Effector memory CD4-positive, alpha-beta T cell (primary cell): ENCODE results near the gene NDST1.

Source experiments
- DNase-seq, 3 donors: peaks; one replicate each; pipeline ENCODE4 v3.0.0-alpha.2; 2020
- H3K27ac ChIP-seq: 2 replicates; pipeline ENCODE4 v1.7.0; 2013; ENCODE audit warnings: mild to moderate bottlenecking, low read length, moderate library complexity; ENCODE audit not compliant: insufficient read depth, poor library complexity, severe bottlenecking
- H3K27me3 ChIP-seq: replicated peaks from 2 replicates; pipeline ENCODE4 v1.7.0; 2013; ENCODE audit warnings: mild to moderate bottlenecking, low read length; ENCODE audit not compliant: insufficient read depth, control insufficient read depth, poor library complexity, severe bottlenecking
- H3K36me3 ChIP-seq: 2 replicates; pipeline ENCODE4 v1.7.0; 2013; ENCODE audit warnings: mild to moderate bottlenecking, low read length, moderate library complexity; ENCODE audit not compliant: control insufficient read depth, insufficient read depth
- H3K4me1 ChIP-seq: 2 replicates; pipeline ENCODE4 v1.7.0; 2013; ENCODE audit warnings: low read length, mild to moderate bottlenecking; ENCODE audit not compliant: control insufficient read depth, insufficient read depth, poor library complexity, severe bottlenecking
- H3K4me3 ChIP-seq: 2 replicates; pipeline ENCODE4 v1.7.0; 2013; ENCODE audit warnings: low read length, low read depth, mild to moderate bottlenecking; ENCODE audit not compliant: insufficient read depth, poor library complexity, severe bottlenecking
- H3K9me3 ChIP-seq: 2 replicates; pipeline ENCODE4 v1.7.0; 2013; ENCODE audit warnings: mild to moderate bottlenecking, low read length, moderate library complexity; ENCODE audit not compliant: control insufficient read depth

Gene NDST1

GRCh38 chr5:150522504-150523414 lies 14.8 kb downstream of the NDST1 start:
- H3K4me3 ChIP-seq = no peak overlapping the region
- no peaks in the 10 kb centered on the region for H3K36me3 ChIP-seq
- no peak for DNase-seq
- no peak overlapping the region for H3K27ac ChIP-seq
- no peaks in the 10 kb centered on the region for H3K4me1 ChIP-seq
- H3K27me3 ChIP-seq = no peaks in the 10 kb centered on the region
- H3K9me3 ChIP-seq = no peaks in the 10 kb centered on the region

- no peak for DNase-seq
- Histone ChIP-seq H3K27me3 (no peaks in the 10 kb centered on the region), H3K9me3 (no peaks in the 10 kb centered on the region), H3K36me3 (no peaks in the 10 kb centered on the region), H3K4me1 (no peaks in the 10 kb centered on the region), H3K4me3 (no peak overlapping the region), H3K27ac (no peak overlapping the region)
Measured at GRCh38 chr5:150523472-150524350, 15.8 kb downstream of the NDST1 start.

GRCh38 chr5:150525163-150525562 lies 17.2 kb downstream of the NDST1 start:
- no peaks in the 10 kb centered on the region for H3K36me3 ChIP-seq
- H3K9me3 ChIP-seq = no peaks in the 10 kb centered on the region
- H3K4me1 ChIP-seq = no peaks in the 10 kb centered on the region
- no peak overlapping the region for H3K27ac ChIP-seq
- no peak overlapping the region for H3K4me3 ChIP-seq
- H3K27me3 ChIP-seq = no peaks in the 10 kb centered on the region
- DNase-seq = no peak

- no peaks in the 10 kb centered on the region for H3K4me1 ChIP-seq
- H3K27ac ChIP-seq = no peak overlapping the region
- no peaks in the 10 kb centered on the region for H3K27me3 ChIP-seq
- no peaks in the 10 kb centered on the region for H3K9me3 ChIP-seq
- no peak overlapping the region for H3K4me3 ChIP-seq
- no peak for DNase-seq
- no peaks in the 10 kb centered on the region for H3K36me3 ChIP-seq
Measured at GRCh38 chr5:150525781-150526180, 17.9 kb downstream of the NDST1 start.

GRCh38 chr5:150527038-150527437 lies 19.1 kb downstream of the NDST1 start:
- Histone ChIP-seq H3K27ac (no peak overlapping the region), H3K27me3 (no peaks in the 10 kb centered on the region), H3K4me1 (no peaks in the 10 kb centered on the region), H3K36me3 (no peaks in the 10 kb centered on the region), H3K9me3 (no peaks in the 10 kb centered on the region), H3K4me3 (no peak overlapping the region)
- DNase-seq = no peak

GRCh38 chr5:150527808-150528207 lies 19.9 kb downstream of the NDST1 start:
- Histone ChIP-seq H3K36me3 (no peaks in the 10 kb centered on the region), H3K9me3 (no peaks in the 10 kb centered on the region), H3K4me1 (no peaks in the 10 kb centered on the region), H3K4me3 (no peak overlapping the region), H3K27ac (no peak overlapping the region), H3K27me3 (no peaks in the 10 kb centered on the region)
- DNase-seq = no peak

GRCh38 chr5:150528924-150529546 lies 21.1 kb downstream of the NDST1 start:
- DNase-seq = no peak
- Histone ChIP-seq H3K4me3 (no peak overlapping the region), H3K27ac (no peak overlapping the region), H3K27me3 (no peaks in the 10 kb centered on the region), H3K4me1 (no peaks in the 10 kb centered on the region), H3K9me3 (no peaks in the 10 kb centered on the region), H3K36me3 (no peaks in the 10 kb centered on the region)

GRCh38 chr5:150529555-150529954 lies 21.6 kb downstream of the NDST1 start:
- Histone ChIP-seq H3K9me3 (no peaks in the 10 kb centered on the region), H3K4me3 (no peak overlapping the region), H3K27ac (no peak overlapping the region), H3K27me3 (no peaks in the 10 kb centered on the region), H3K36me3 (no peaks in the 10 kb centered on the region), H3K4me1 (no peaks in the 10 kb centered on the region)
- DNase-seq = no peak

- Histone ChIP-seq H3K9me3 (no peaks in the 10 kb centered on the region), H3K4me1 (no peaks in the 10 kb centered on the region), H3K27me3 (no peaks in the 10 kb centered on the region), H3K4me3 (no peak overlapping the region), H3K27ac (no peak overlapping the region), H3K36me3 (no peaks in the 10 kb centered on the region)
- DNase-seq = no peak
Measured at GRCh38 chr5:150530423-150530822, 22.5 kb downstream of the NDST1 start.
